Liver (tissue), 9 donors: ENCODE measurements around the gene RFT1. TPM values are rescaled to one million over a fixed set of nuclear protein-coding genes. Genes with fewer than 3 reads are reported as not detected.

Source experiments
- DNase-seq: peaks from one replicate; pipeline ENCODE4 v3.0.0-alpha.2; 2017; ENCODE audit warnings: low spot score
- H3K27ac ChIP-seq, 2 donors: one replicate each; pipeline ENCODE4 v1.7.0; 2013; ENCODE audit warnings: inconsistent platforms in 2 of 2, low read length in 2 of 2, control low read depth in 1 of 2, low read depth in 1 of 2, mild to moderate bottlenecking in 1 of 2
- H3K27me3 ChIP-seq, 4 donors: one replicate each; pipeline versions ENCODE4 v1.6.1 to v1.7.0; 2013; ENCODE audit warnings: low read length in 3 of 4, inconsistent platforms in 1 of 4, mild to moderate bottlenecking in 1 of 4, moderate library complexity in 1 of 4; ENCODE audit not compliant: control insufficient read depth in 4 of 4, insufficient read depth in 4 of 4
- H3K36me3 ChIP-seq, 4 donors: one replicate each; pipeline versions ENCODE4 v1.6.1 to v1.7.0; 2013; ENCODE audit warnings: low read length in 3 of 4, mild to moderate bottlenecking in 3 of 4, low read depth in 1 of 4, moderate library complexity in 1 of 4; ENCODE audit not compliant: control insufficient read depth in 4 of 4, insufficient read depth in 3 of 4
- H3K4me1 ChIP-seq, 4 donors: one replicate each; pipeline versions ENCODE4 v1.6.1 to v1.7.0; 2013; ENCODE audit warnings: low read length in 3 of 4, mild to moderate bottlenecking in 3 of 4, moderate library complexity in 1 of 4; ENCODE audit not compliant: control insufficient read depth in 4 of 4, insufficient read depth in 4 of 4
- H3K4me3 ChIP-seq, 3 donors: one replicate each; pipeline versions ENCODE4 v1.6.1 to v1.7.0; 2013; ENCODE audit warnings: low read length in 3 of 3, control low read depth in 1 of 3, low read depth in 1 of 3, mild to moderate bottlenecking in 1 of 3
- H3K9ac ChIP-seq, 2 donors: one replicate each; pipeline ENCODE4 v1.7.0; 2013; ENCODE audit warnings: low read length in 2 of 2, mild to moderate bottlenecking in 2 of 2, moderate library complexity in 2 of 2, control low read depth in 1 of 2, low read depth in 1 of 2
- H3K9me3 ChIP-seq, 4 donors: one replicate each; pipeline versions ENCODE4 v1.6.1 to v1.7.0; 2013; ENCODE audit warnings: low read length in 3 of 4; ENCODE audit not compliant: control insufficient read depth in 4 of 4
- ATF3 ChIP-seq: IDR thresholded peaks from 2 replicates; pipeline ENCODE4 v1.6.1; 2016; ENCODE audit warnings: antibody characterized with exemption
- CTCF ChIP-seq: fragments of 150-350 bp; IDR thresholded peaks from 2 replicates; pipeline ENCODE4 v1.5.1; 2017; ENCODE audit warnings: improper control_type of control experiment, low read depth, low read length; ENCODE audit not compliant: missing input control
- EGR1 ChIP-seq, 2 donors: IDR thresholded peaks; 2 replicates each; pipeline ENCODE4 v1.6.1; 2016 to 2018; ENCODE audit warnings: antibody characterized with exemption in 2 of 2, low read depth in 2 of 2
- FOXA1 ChIP-seq: IDR thresholded peaks from 2 replicates; pipeline ENCODE4 v1.6.1; 2016; ENCODE audit warnings: antibody characterized with exemption
- FOXA2 ChIP-seq: IDR thresholded peaks from 2 replicates; pipeline ENCODE4 v1.6.1; 2016; ENCODE audit warnings: antibody characterized with exemption
- GABPA ChIP-seq, 2 donors: IDR thresholded peaks in 1 of 2; conservative IDR thresholded peaks in 1 of 2; 2 replicates each; pipeline ENCODE4 v1.6.1; 2016; ENCODE audit warnings: antibody characterized with exemption in 2 of 2, mild to moderate bottlenecking in 1 of 2, moderate library complexity in 1 of 2
- HNF4A ChIP-seq, 2 donors: conservative IDR thresholded peaks; 2 replicates each; pipeline ENCODE4 v1.6.1; 2016; ENCODE audit warnings: antibody characterized with exemption in 2 of 2, mild to moderate bottlenecking in 2 of 2
- HNF4G ChIP-seq: IDR thresholded peaks from 2 replicates; pipeline ENCODE4 v1.6.1; 2016; ENCODE audit warnings: antibody characterized with exemption
- JUND ChIP-seq, 2 donors: IDR thresholded peaks; 2 replicates each; pipeline ENCODE4 v1.6.1; 2016; ENCODE audit warnings: antibody characterized with exemption in 2 of 2
- MAX ChIP-seq: IDR thresholded peaks from 2 replicates; pipeline ENCODE4 v1.6.1; 2016; ENCODE audit warnings: antibody characterized with exemption
- NR2F2 ChIP-seq: IDR thresholded peaks from 2 replicates; pipeline ENCODE4 v1.6.1; 2016; ENCODE audit warnings: antibody characterized with exemption
- RAD21 ChIP-seq, 2 donors: IDR thresholded peaks; 2 replicates each; pipeline ENCODE4 v1.6.1; 2016; ENCODE audit warnings: antibody characterized with exemption in 2 of 2, mild to moderate bottlenecking in 2 of 2
- REST ChIP-seq: IDR thresholded peaks from 2 replicates; pipeline ENCODE4 v1.6.1; 2016; ENCODE audit warnings: antibody characterized with exemption, mild to moderate bottlenecking
- RXRA ChIP-seq, 2 donors: IDR thresholded peaks; 2 replicates each; pipeline ENCODE4 v1.6.1; 2017 to 2018; ENCODE audit warnings: antibody characterized with exemption in 2 of 2, mild to moderate bottlenecking in 1 of 2
- SP1 ChIP-seq: IDR thresholded peaks from 2 replicates; pipeline ENCODE4 v1.6.1; 2018; ENCODE audit warnings: antibody characterized with exemption, mild to moderate bottlenecking
- TAF1 ChIP-seq: conservative IDR thresholded peaks from 2 replicates; pipeline ENCODE4 v1.6.1; 2016; ENCODE audit warnings: antibody characterized with exemption, mild to moderate bottlenecking
- YY1 ChIP-seq: IDR thresholded peaks from 2 replicates; pipeline ENCODE4 v1.6.1; 2016; ENCODE audit warnings: antibody characterized with exemption, mild to moderate bottlenecking
- ZBTB33 ChIP-seq: IDR thresholded peaks from 2 replicates; pipeline ENCODE4 v1.6.1; 2016; ENCODE audit warnings: antibody characterized with exemption
- WGBS: extraction: QIAGEN DNeasy Blood & Tissue Kit; methylation state at CpG from one replicate; pipeline ENCODE4 v1.1.7; 2013; 5-methylcytosine and 5-hydroxymethylcytosine counted together
- polyA plus RNA-seq, 2 donors: library from polyadenylated mRNA; stranded (reverse) in 1 of 2; unstranded in 1 of 2; fragments of 200-250 nt in 1 of 2; fragments of >200 nt in 1 of 2; fragmentation: Nextera tagmentation in 1 of 2; extraction: Ambion mirVana in 1 of 2; gene quantifications; one replicate each; pipeline versions ENCODE4 v1.2.1 to v1.2.3, GENCODE V29; 2013 to 2015
- total RNA-seq, 2 donors: library from RNA; depleted of rRNA; stranded (reverse); fragments of >200 nt; gene quantifications; one replicate each; pipeline ENCODE4 v1.2.3, GENCODE V29; 2014
- donor health status: healthy.
- donor health status: healthy.
- donor health status: healthy.
- donor health status: healthy.
- donor health status: healthy.

Gene RFT1
- total and polyA plus RNA-seq, 4 donors = 8.0 to 12.6 (median 11.8) TPM

GRCh38 chr3:53079791-53080555 lies 50.3 kb downstream of the RFT1 start:
- no peak overlapping the region for H3K27ac ChIP-seq
- H3K36me3 ChIP-seq = no peaks in the 10 kb centered on the region
- no peaks in the 10 kb centered on the region for H3K9me3 ChIP-seq
- DNase-seq = no peak
- H3K27me3 ChIP-seq = no peaks in the 10 kb centered on the region
- no peak overlapping the region for H3K4me3 ChIP-seq
- TF ChIP-seq EGR1 (IDR thresholded peaks at IDR 0.05; ENCODE audit: low read depth in 2 of 2) (no peak), HNF4G (no peak), YY1 (no peak), RXRA (IDR thresholded peaks at IDR 0.05) (no peak), NR2F2 (no peak), FOXA2 (no peak), TAF1 (no peak), ATF3 (no peak), REST (no peak), CTCF (no peak), ZBTB33 (no peak), JUND (IDR thresholded peaks at IDR 0.05) (no peak), RAD21 (IDR thresholded peaks at IDR 0.05) (no peak), MAX (no peak), SP1 (no peak)
- H3K9ac ChIP-seq = no peak overlapping the region
- peaks cover 0 to 7% (median 5%) of the 10 kb centered on the region in 4 donors for H3K4me1 ChIP-seq
- 90% methylated on average over 12 of the region's 12 CpGs for WGBS

GRCh38 chr3:53079147-53079546 lies 51.1 kb downstream of the RFT1 start:
- no peak for DNase-seq
- H3K36me3 ChIP-seq = no peaks in the 10 kb centered on the region
- H3K4me3 ChIP-seq = no peak overlapping the region
- no peak overlapping the region for H3K9ac ChIP-seq
- 96% methylated on average over 6 of the region's 6 CpGs for WGBS
- no peaks in the 10 kb centered on the region for H3K27me3 ChIP-seq
- H3K9me3 ChIP-seq = no peaks in the 10 kb centered on the region
- no peak overlapping the region for H3K27ac ChIP-seq
- H3K4me1 ChIP-seq = peaks cover 0 to 1% (median 0%) of the 10 kb centered on the region in 4 donors
- TF ChIP-seq JUND (IDR thresholded peaks at IDR 0.05) (no peak), FOXA1 (no peak), RXRA (IDR thresholded peaks at IDR 0.05) (no peak), YY1 (no peak), REST (no peak), FOXA2 (no peak), HNF4A (conservative IDR thresholded peaks at IDR 0.05) (no peak), ATF3 (no peak), TAF1 (no peak), GABPA (IDR thresholded peaks at IDR 0.05 in 1 of 2, conservative IDR thresholded peaks at IDR 0.05 in 1 of 2) (no peak), NR2F2 (no peak)
